Activated naive CD8-positive, alpha-beta T cell treated with anti-CD3 and anti-CD28 coated beads, Interleukin-2, amount 10 ng/mL, durations not matched to agents 7 days and 5 days (primary cell): Measurements from ENCODE around the gene CPB2. TPM values are rescaled to one million over a fixed set of nuclear protein-coding genes. Genes with fewer than 3 reads are reported as not detected.

ENCODE experiments used
- ATAC-seq: fragments of 150-1000 bp; cut with Tn5 transposase; one replicate; pipeline ENCODE4 v1.10.0; 2021; ENCODE audit warnings: low read depth, moderate library complexity
- POLR2A ChIA-PET: fragments of 350-600 bp; sonication (Branson Sonifier 250); formaldehyde crosslinking; loops from one replicate; lab custom pipeline; 2021; ENCODE audit warnings: antibody characterized with exemption; lab: Charles Lee
- DNase-seq: peaks from one replicate; pipeline ENCODE4 v3.0.0; 2021
- H3K27ac Mint-ChIP-seq: one replicate; pipeline ENCODE4 v1.8.0; 2022; ENCODE audit warnings: mild to moderate bottlenecking, mixed read lengths
- H3K27me3 Mint-ChIP-seq: one replicate; pipeline ENCODE4 v1.8.0; 2022; ENCODE audit warnings: mild to moderate bottlenecking, moderate library complexity, mixed read lengths
- H3K36me3 Mint-ChIP-seq: one replicate; pipeline ENCODE4 v1.8.0; 2021; ENCODE audit warnings: mild to moderate bottlenecking, mixed read lengths
- H3K4me1 Mint-ChIP-seq: one replicate; pipeline ENCODE4 v1.8.0; 2021; ENCODE audit warnings: mixed read lengths
- H3K4me3 Mint-ChIP-seq: one replicate; pipeline ENCODE4 v1.8.0; 2022; ENCODE audit warnings: mild to moderate bottlenecking, moderate library complexity, mixed read lengths
- H3K9me3 Mint-ChIP-seq: one replicate; pipeline ENCODE4 v1.8.0; 2021; ENCODE audit warnings: mixed read lengths
- total RNA-seq, 2 experiments: library from RNA; stranded (reverse); gene quantifications; one replicate each; pipeline ENCODE4 v1.2.3, GENCODE V29; 2021

The CPB2 gene
- total RNA-seq, 2 experiments from 2014 or later = not detected

DNA sequence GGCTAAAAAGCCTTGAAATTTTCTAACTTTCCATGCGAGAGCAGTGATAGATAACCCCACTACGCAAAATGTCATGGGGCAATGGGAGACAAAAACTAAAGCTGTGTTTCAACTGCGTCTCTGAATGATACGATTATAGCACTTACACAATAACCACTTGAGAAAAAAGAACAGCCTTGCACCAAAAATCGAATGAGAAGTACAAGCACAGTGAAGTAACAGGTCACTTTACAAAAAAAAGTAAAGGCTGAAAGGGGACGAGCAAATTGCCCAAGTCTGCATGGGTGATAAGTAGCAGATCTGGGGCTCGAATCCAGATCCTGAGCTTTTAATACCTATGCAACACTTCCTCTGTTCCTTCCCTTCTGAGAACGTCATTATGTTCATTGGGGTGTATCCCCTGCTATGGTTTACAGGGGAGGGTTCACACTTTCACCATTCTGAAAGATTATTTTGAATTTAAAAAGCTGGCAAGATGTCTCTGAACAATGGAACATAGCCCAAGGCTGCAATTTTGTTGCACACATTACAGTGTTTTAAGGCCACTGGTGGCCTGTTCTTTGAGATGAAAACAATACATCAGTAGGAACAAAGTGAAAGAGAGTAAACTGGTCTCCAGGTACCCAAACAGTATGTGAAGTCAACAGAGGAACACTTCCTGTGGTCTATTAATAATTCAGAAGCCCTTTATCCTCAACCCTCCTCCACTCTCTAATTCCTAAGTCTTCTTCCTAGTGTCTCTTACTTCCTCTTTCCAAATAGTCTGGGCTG is 3.2 kb downstream of the CPB2 start:
- Mint-ChIP-seq H3K27ac (no peak overlapping the region), H3K27me3 (peaks cover 8% of the 10 kb centered on the region), H3K9me3 (peaks cover 1% of the 10 kb centered on the region), H3K36me3 (peaks cover 2% of the 10 kb centered on the region), H3K4me3 (no peak overlapping the region), H3K4me1 (peaks cover 1% of the 10 kb centered on the region)
- ATAC-seq = no peak
- DNase-seq = no peak
- POLR2A ChIA-PET = no interaction called here

DNA sequence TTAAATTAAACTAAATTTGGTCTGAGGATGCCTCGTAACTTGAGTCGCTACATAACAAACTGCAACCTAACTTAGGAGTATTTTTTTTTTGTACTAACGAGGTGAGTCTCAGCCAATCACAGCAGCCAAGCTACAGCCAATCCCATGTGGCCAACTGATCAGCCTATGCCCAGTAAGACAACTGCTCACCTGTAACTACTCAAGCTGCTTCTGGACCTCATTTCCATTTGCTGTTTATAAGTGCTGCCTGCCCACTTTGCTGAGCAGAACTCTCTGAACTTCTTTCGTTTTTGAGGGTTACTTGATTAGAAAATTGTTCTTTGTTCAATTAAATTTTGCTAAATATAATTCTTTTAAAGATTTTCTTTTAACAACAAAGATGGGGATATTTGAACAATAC is 3.8 kb downstream of the CPB2 start:
- POLR2A ChIA-PET = no interaction called here
- Mint-ChIP-seq H3K36me3 (peaks cover 2% of the 10 kb centered on the region), H3K27ac (no peak overlapping the region), H3K9me3 (peaks cover 1% of the 10 kb centered on the region), H3K4me3 (no peak overlapping the region), H3K27me3 (peaks cover 8% of the 10 kb centered on the region), H3K4me1 (peaks cover 1% of the 10 kb centered on the region)
- ATAC-seq (no peak), DNase-seq (no peak)

GRCh38 chr13:46100191-46100815 is 4.5 kb downstream of the CPB2 start:
- DNase-seq (no peak), ATAC-seq (no peak)
- H3K9me3 Mint-ChIP-seq = peaks cover 1% of the 10 kb centered on the region
- peaks cover 1% of the 10 kb centered on the region for H3K4me1 Mint-ChIP-seq
- H3K4me3 Mint-ChIP-seq = no peak overlapping the region
- no peak overlapping the region for H3K27ac Mint-ChIP-seq
- peaks cover 8% of the 10 kb centered on the region for H3K27me3 Mint-ChIP-seq
- peaks cover 2% of the 10 kb centered on the region for H3K36me3 Mint-ChIP-seq
- POLR2A ChIA-PET = no interaction called here

DNA sequence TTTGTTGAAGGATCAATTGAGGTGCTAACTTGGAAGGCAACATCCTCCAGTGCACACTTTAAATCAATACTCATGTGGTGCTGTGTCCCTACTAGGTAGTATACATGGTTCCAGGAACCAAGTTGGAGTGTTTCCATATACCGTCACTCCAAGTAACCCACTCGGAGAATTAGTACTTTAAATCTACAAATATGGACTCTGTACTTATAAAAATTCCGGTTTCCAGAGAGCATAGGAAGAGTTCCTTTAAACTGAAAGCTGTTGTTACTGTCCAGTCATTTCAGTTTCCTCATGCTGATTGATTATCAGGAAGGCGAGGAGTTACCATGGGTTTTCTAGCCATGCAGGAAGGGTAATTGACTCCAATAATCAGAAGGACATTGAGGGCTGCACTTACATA is 7.2 kb downstream of the CPB2 start:
- peaks cover 17% of the 10 kb centered on the region for H3K27me3 Mint-ChIP-seq
- peaks cover 1% of the 10 kb centered on the region for H3K4me1 Mint-ChIP-seq
- peaks cover 2% of the 10 kb centered on the region for H3K36me3 Mint-ChIP-seq
- POLR2A ChIA-PET = no interaction called here
- H3K27ac Mint-ChIP-seq = no peak overlapping the region
- no peak for DNase-seq
- no peaks in the 10 kb centered on the region for H3K9me3 Mint-ChIP-seq
- H3K4me3 Mint-ChIP-seq = no peak overlapping the region
- no peak for ATAC-seq

GRCh38 chr13:46097015-46097414 is 7.8 kb downstream of the CPB2 start:
- H3K9me3 Mint-ChIP-seq = no peaks in the 10 kb centered on the region
- POLR2A ChIA-PET = no interaction called here
- peaks cover 21% of the 10 kb centered on the region for H3K27me3 Mint-ChIP-seq
- H3K36me3 Mint-ChIP-seq = peaks cover 2% of the 10 kb centered on the region
- H3K4me1 Mint-ChIP-seq = peaks cover under 1% of the 10 kb centered on the region
- H3K27ac Mint-ChIP-seq = no peak overlapping the region
- H3K4me3 Mint-ChIP-seq = no peak overlapping the region
- ATAC-seq (no peak), DNase-seq (no peak)

DNA sequence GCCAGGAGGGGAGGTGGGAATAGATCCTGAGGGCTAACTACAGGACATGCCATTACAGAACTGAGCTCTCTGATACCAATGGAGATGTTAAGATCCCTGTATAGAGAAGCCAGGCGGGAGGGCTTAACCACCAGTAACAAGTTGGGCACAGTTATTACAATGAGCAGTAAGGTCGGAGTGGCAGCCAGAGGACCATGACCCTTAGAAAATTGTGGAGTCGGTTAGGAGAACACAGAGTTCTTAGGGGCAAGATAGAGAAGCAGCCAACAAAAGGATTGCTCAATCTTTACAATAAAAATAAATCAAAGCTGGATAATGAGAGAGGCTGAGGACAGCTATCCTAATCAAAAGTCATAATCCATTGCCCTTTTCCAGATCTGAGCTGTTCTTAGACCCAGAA is 10.4 kb downstream of the CPB2 start:
- H3K4me1 Mint-ChIP-seq = no peaks in the 10 kb centered on the region
- no peak overlapping the region for H3K27ac Mint-ChIP-seq
- no peak overlapping the region for H3K4me3 Mint-ChIP-seq
- no peaks in the 10 kb centered on the region for H3K36me3 Mint-ChIP-seq
- no peaks in the 10 kb centered on the region for H3K9me3 Mint-ChIP-seq
- H3K27me3 Mint-ChIP-seq = peaks cover 21% of the 10 kb centered on the region
- ATAC-seq = no peak
- DNase-seq = no peak
- POLR2A ChIA-PET = no interaction called here

GRCh38 chr13:46088821-46089562 is 15.8 kb downstream of the CPB2 start:
- no peak for DNase-seq
- no peaks in the 10 kb centered on the region for H3K9me3 Mint-ChIP-seq
- ATAC-seq = no peak
- POLR2A ChIA-PET = no interaction called here
- no peaks in the 10 kb centered on the region for H3K4me1 Mint-ChIP-seq
- H3K4me3 Mint-ChIP-seq = no peak overlapping the region
- peaks cover 18% of the 10 kb centered on the region for H3K27me3 Mint-ChIP-seq
- no peak overlapping the region for H3K27ac Mint-ChIP-seq
- H3K36me3 Mint-ChIP-seq = no peaks in the 10 kb centered on the region

DNA sequence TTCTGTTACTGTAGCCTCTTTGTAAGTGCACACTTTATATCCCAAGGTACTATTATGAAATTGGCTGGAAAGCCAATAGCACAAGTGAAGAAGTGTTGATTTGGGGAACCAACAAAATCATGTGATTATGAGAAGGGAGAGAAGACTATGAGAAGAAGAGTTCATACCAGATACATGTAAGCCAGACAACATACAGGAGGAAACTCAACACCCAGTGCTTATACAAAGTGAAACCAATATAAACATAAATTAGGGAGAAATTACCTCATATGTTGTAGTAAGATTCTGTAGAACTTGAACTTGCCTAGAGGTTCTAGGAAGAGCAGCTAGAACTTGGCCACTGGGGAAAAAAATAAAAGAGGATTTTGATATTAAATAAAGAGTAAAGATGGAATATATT is 17.4 kb downstream of the CPB2 start:
- no peak for DNase-seq
- ATAC-seq = no peak
- Mint-ChIP-seq H3K36me3 (no peaks in the 10 kb centered on the region), H3K4me3 (no peak overlapping the region), H3K27ac (no peak overlapping the region), H3K4me1 (no peaks in the 10 kb centered on the region), H3K9me3 (no peaks in the 10 kb centered on the region), H3K27me3 (peaks cover 10% of the 10 kb centered on the region)
- POLR2A ChIA-PET = no interaction called here

- POLR2A ChIA-PET = no interaction called here
- DNase-seq (no peak), ATAC-seq (no peak)
- Mint-ChIP-seq H3K4me3 (no peak overlapping the region), H3K4me1 (no peaks in the 10 kb centered on the region), H3K27ac (no peak overlapping the region), H3K9me3 (no peaks in the 10 kb centered on the region), H3K36me3 (no peaks in the 10 kb centered on the region), H3K27me3 (peaks cover 8% of the 10 kb centered on the region)
Measured at GRCh38 chr13:46086985-46087384, 17.8 kb downstream of the CPB2 start.

DNA sequence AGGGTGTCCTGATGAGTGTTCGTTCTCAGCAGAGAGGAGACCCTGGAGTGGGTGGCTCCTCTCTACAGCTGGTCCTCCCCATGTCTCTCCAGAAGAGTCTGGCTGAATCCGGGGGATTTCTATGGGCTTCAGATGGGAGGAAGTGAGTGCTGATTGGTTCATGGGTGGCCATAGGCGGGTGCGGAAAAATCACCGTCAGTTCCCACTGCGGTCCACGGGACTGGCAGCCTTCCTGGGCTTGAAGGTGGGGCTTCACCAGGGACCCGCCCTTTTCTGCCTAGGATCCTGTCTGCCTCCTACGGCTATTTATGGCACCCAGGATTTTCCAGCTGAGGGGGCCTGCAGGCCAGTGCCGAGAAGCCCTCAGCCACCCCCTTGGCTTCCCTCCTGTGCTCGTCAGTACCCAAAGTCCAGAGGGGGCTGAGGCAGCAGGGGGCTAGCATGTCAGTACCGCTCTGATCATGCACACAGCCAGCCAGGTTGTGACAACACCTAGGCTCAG is 18.4 kb downstream of the CPB2 start:
- H3K4me3 Mint-ChIP-seq = no peak overlapping the region
- DNase-seq (no peak), ATAC-seq (no peak)
- H3K4me1 Mint-ChIP-seq = no peaks in the 10 kb centered on the region
- no peaks in the 10 kb centered on the region for H3K9me3 Mint-ChIP-seq
- no peaks in the 10 kb centered on the region for H3K36me3 Mint-ChIP-seq
- H3K27me3 Mint-ChIP-seq = peaks cover 8% of the 10 kb centered on the region
- no peak overlapping the region for H3K27ac Mint-ChIP-seq
- POLR2A ChIA-PET = no interaction called here

DNA sequence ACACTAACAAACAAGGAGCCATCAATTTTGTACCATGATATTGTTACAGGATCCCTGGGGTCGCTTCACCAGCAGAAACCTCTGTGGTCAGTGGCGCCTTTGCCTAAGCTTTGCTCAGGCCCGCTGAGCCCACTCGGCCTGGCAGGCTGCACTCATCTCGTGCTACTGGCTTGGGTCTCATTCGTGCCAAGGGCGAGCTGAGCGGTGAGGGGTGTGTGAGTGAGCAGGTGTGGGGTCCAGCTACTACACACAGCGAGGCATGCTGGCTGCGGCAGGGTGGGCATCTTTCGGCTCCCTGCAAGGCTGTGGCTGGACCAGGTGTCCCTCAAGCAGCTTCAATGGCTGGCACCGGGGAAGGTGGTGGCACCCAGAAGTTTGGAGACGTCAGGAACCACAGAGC is 19.1 kb downstream of the CPB2 start:
- Mint-ChIP-seq H3K36me3 (no peaks in the 10 kb centered on the region), H3K4me3 (no peak overlapping the region), H3K27ac (no peak overlapping the region), H3K27me3 (peaks cover 8% of the 10 kb centered on the region), H3K4me1 (no peaks in the 10 kb centered on the region), H3K9me3 (no peaks in the 10 kb centered on the region)
- DNase-seq = no peak
- POLR2A ChIA-PET = no interaction called here
- ATAC-seq = no peak

GRCh38 chr13:46082324-46082723 is 22.5 kb downstream of the CPB2 start:
- Mint-ChIP-seq H3K9me3 (peaks cover 3% of the 10 kb centered on the region), H3K4me3 (no peak overlapping the region), H3K36me3 (no peaks in the 10 kb centered on the region), H3K27ac (no peak overlapping the region), H3K4me1 (peaks cover 6% of the 10 kb centered on the region), H3K27me3 (peaks cover 5% of the 10 kb centered on the region)
- ATAC-seq = no peak
- DNase-seq = no peak
- POLR2A ChIA-PET = no interaction called here

- peaks cover 3% of the 10 kb centered on the region for H3K27me3 Mint-ChIP-seq
- H3K27ac Mint-ChIP-seq = no peak overlapping the region
- no peak for ATAC-seq
- H3K4me1 Mint-ChIP-seq = peaks cover 6% of the 10 kb centered on the region
- H3K9me3 Mint-ChIP-seq = peaks cover 3% of the 10 kb centered on the region
- DNase-seq = no peak
- POLR2A ChIA-PET = no interaction called here
- H3K36me3 Mint-ChIP-seq = no peaks in the 10 kb centered on the region
- no peak overlapping the region for H3K4me3 Mint-ChIP-seq
Measured at GRCh38 chr13:46079770-46080169, 25.1 kb downstream of the CPB2 start.
